Measurements from ENCODE around the gene EEF1AKMT1. TPM values are rescaled to one million over a fixed set of nuclear protein-coding genes. Genes with fewer than 3 reads are reported as not detected.

The EEF1AKMT1 gene
- total and polyA plus RNA-seq, 4 donors: 4.2 to 11.2 (median 4.9) TPM

GRCh38 chr13:20775961-20776360 is 2.2 kb upstream of the EEF1AKMT1 start (continued):
- TF ChIP-seq ZBTB33 (IDR thresholded peaks at IDR 0.05) (no peak), ATF3 (IDR thresholded peaks at IDR 0.05) (no peak)

- peaks cover 0 to 9% (median 0%) of the 10 kb centered on the region in 4 donors for H3K4me1 ChIP-seq (ENCODE audit: control insufficient read depth in 4 of 4, insufficient read depth in 4 of 4, low read length in 3 of 4)
- no peak overlapping the region for H3K4me3 ChIP-seq (ENCODE audit: low read depth in 1 of 3, low read length in 3 of 3)
- DNase-seq (ENCODE audit: low spot score): no peak
- no peaks in the 10 kb centered on the region for H3K36me3 ChIP-seq (ENCODE audit: control insufficient read depth in 4 of 4, insufficient read depth in 3 of 4, low read depth in 1 of 4, low read length in 3 of 4)
- no peak overlapping the region for H3K9ac ChIP-seq (ENCODE audit: low read depth in 1 of 2, low read length in 2 of 2)
- TF ChIP-seq REST (IDR thresholded peaks at IDR 0.05) (no peak), FOXA1 (IDR thresholded peaks at IDR 0.05) (no peak), ZBTB33 (IDR thresholded peaks at IDR 0.05) (no peak), SP1 (IDR thresholded peaks at IDR 0.05) (no peak), RXRA (IDR thresholded peaks at IDR 0.05) (no peak), JUND (IDR thresholded peaks at IDR 0.05) (no peak), HNF4A (conservative IDR thresholded peaks at IDR 0.05) (no peak), MAX (IDR thresholded peaks at IDR 0.05) (no peak), NR2F2 (IDR thresholded peaks at IDR 0.05) (no peak), GABPA (IDR thresholded peaks at IDR 0.05 in 1 of 2, conservative IDR thresholded peaks at IDR 0.05 in 1 of 2) (no peak), YY1 (IDR thresholded peaks at IDR 0.05) (no peak), CTCF (IDR thresholded peaks at IDR 0.05; ENCODE audit: low read depth, low read length, missing input control) (no peak), ATF3 (IDR thresholded peaks at IDR 0.05) (no peak), HNF4G (IDR thresholded peaks at IDR 0.05) (no peak), EGR1 (IDR thresholded peaks at IDR 0.05; ENCODE audit: low read depth in 2 of 2) (no peak), TAF1 (conservative IDR thresholded peaks at IDR 0.05) (no peak), RAD21 (IDR thresholded peaks at IDR 0.05) (no peak), FOXA2 (IDR thresholded peaks at IDR 0.05) (no peak)
- H3K9me3 ChIP-seq (ENCODE audit: control insufficient read depth in 4 of 4, low read length in 3 of 4): no peaks in the 10 kb centered on the region
- no peaks in the 10 kb centered on the region for H3K27me3 ChIP-seq (ENCODE audit: control insufficient read depth in 4 of 4, insufficient read depth in 4 of 4, low read length in 3 of 4)
- H3K27ac ChIP-seq (ENCODE audit: low read depth in 1 of 2, low read length in 2 of 2): no peak overlapping the region
- 90% methylated on average over 1 of the region's 1 CpG for WGBS
Measured at GRCh38 chr13:20774746-20775145, 985 bp upstream of the EEF1AKMT1 start.

All from liver (tissue), 9 donors.